HEK293 (cell line): ENCODE measurements around the gene DNAH5.

Experiments
- HOXA7 ChIP-seq: sonication (generic); formaldehyde crosslinking; IDR thresholded peaks from 2 replicates; pipeline ENCODE4 v1.8.1; 2022; ENCODE audit warnings: missing genetic modification reagents, borderline replicate concordance
- RBAK ChIP-seq: fragments of 450-650 bp; formaldehyde crosslinking; IDR thresholded peaks from 2 replicates; pipeline ENCODE4 v1.5.1; 2016; ENCODE audit warnings: missing biosample characterization, missing genetic modification characterization
- SCRT2 ChIP-seq: fragments of 450-650 bp; formaldehyde crosslinking; IDR thresholded peaks from 2 replicates; pipeline ENCODE4 v1.5.1; 2016; ENCODE audit warnings: missing biosample characterization, missing genetic modification characterization
- ZBTB17 ChIP-seq: fragments of 450-650 bp; formaldehyde crosslinking; IDR thresholded peaks from 2 replicates; pipeline ENCODE4 v1.5.1; 2016; ENCODE audit warnings: missing biosample characterization, missing genetic modification characterization
- ZNF274 ChIP-seq, 2 experiments: fragments of 200-500 bp in 1 of 2; fragments of 450-650 bp in 1 of 2; sonication (Bioruptor generic) in 1 of 2; formaldehyde crosslinking in 1 of 2; IDR thresholded peaks; 2 replicates each; pipeline versions ENCODE4 v1.5.1 to v1.6.1; 2014 to 2016; ENCODE audit warnings: borderline replicate concordance in 1 of 2, inconsistent platforms in 1 of 2, low read length in 1 of 2, missing biosample characterization in 1 of 2, missing genetic modification characterization in 1 of 2
- TF ChIP-seq, protein P1 (sequence below): fragments of 450-650 bp; formaldehyde crosslinking; IDR thresholded peaks from 2 replicates; pipeline ENCODE4 v1.5.1; 2016; ENCODE audit warnings: missing biosample characterization, missing genetic modification characterization
- TF ChIP-seq, protein P2 (sequence below): IDR thresholded peaks from 2 replicates; pipeline ENCODE4 v1.6.1; 2011; ENCODE audit warnings: mild to moderate bottlenecking, low read depth, low read length, borderline replicate concordance
- TF ChIP-seq, protein P3 (sequence below): fragments of 450-650 bp; formaldehyde crosslinking; IDR thresholded peaks from 2 replicates; pipeline ENCODE4 v1.5.1; 2017; ENCODE audit warnings: missing biosample characterization, mild to moderate bottlenecking, missing genetic modification characterization, moderate library complexity

DNA sequence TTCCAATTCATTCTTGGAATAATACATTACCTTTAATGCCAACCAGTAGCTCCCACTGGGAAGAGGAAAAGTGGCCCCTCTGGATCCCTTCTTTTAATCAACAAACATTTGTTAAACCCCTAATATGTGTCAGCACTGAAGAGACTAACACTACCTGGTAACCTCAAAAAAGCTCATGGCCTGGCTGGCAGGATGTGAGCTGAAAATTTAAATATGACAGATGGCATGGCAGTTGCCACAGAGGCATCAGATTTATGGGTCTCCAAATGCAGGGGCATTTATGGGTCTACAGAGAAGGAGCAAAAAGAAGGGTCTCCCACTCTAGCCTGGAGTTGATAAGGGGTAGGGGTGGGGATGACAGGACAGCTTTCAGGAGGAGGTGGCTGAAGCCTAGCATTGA is 12.5 kb downstream of the DNAH5 start:
- TF ChIP-seq, protein P1, sequence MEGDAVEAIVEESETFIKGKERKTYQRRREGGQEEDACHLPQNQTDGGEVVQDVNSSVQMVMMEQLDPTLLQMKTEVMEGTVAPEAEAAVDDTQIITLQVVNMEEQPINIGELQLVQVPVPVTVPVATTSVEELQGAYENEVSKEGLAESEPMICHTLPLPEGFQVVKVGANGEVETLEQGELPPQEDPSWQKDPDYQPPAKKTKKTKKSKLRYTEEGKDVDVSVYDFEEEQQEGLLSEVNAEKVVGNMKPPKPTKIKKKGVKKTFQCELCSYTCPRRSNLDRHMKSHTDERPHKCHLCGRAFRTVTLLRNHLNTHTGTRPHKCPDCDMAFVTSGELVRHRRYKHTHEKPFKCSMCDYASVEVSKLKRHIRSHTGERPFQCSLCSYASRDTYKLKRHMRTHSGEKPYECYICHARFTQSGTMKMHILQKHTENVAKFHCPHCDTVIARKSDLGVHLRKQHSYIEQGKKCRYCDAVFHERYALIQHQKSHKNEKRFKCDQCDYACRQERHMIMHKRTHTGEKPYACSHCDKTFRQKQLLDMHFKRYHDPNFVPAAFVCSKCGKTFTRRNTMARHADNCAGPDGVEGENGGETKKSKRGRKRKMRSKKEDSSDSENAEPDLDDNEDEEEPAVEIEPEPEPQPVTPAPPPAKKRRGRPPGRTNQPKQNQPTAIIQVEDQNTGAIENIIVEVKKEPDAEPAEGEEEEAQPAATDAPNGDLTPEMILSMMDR (tag by site-specific recombination), result no peak
- TF ChIP-seq, protein P2, sequence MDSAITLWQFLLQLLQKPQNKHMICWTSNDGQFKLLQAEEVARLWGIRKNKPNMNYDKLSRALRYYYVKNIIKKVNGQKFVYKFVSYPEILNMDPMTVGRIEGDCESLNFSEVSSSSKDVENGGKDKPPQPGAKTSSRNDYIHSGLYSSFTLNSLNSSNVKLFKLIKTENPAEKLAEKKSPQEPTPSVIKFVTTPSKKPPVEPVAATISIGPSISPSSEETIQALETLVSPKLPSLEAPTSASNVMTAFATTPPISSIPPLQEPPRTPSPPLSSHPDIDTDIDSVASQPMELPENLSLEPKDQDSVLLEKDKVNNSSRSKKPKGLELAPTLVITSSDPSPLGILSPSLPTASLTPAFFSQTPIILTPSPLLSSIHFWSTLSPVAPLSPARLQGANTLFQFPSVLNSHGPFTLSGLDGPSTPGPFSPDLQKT, result no peak
- TF ChIP-seq RBAK, result no peak
- TF ChIP-seq ZBTB17 (tag by site-specific recombination), result no peak
- TF ChIP-seq SCRT2, result no peak
- TF ChIP-seq, protein P3, sequence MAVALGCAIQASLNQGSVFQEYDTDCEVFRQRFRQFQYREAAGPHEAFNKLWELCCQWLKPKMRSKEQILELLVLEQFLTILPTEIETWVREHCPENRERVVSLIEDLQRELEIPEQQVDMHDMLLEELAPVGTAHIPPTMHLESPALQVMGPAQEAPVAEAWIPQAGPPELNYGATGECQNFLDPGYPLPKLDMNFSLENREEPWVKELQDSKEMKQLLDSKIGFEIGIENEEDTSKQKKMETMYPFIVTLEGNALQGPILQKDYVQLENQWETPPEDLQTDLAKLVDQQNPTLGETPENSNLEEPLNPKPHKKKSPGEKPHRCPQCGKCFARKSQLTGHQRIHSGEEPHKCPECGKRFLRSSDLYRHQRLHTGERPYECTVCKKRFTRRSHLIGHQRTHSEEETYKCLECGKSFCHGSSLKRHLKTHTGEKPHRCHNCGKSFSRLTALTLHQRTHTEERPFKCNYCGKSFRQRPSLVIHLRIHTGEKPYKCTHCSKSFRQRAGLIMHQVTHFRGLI, result no peak
- no peak for TF ChIP-seq HOXA7 (CRISPR knock-in tag)
- TF ChIP-seq ZNF274 (IDR thresholded peaks at IDR 0.05; ENCODE audit: low read length), result no peak
- TF ChIP-seq ZNF274 (tag by site-specific recombination; IDR thresholded peaks at IDR 0.05; ENCODE audit: borderline replicate concordance), result no peak
